ENCODE results near the gene SMCO2. TPM values are rescaled to one million over a fixed set of nuclear protein-coding genes. Genes with fewer than 3 reads are reported as not detected.

The SMCO2 gene
- total and polyA plus RNA-seq, 4 donors: not detected

DNA sequence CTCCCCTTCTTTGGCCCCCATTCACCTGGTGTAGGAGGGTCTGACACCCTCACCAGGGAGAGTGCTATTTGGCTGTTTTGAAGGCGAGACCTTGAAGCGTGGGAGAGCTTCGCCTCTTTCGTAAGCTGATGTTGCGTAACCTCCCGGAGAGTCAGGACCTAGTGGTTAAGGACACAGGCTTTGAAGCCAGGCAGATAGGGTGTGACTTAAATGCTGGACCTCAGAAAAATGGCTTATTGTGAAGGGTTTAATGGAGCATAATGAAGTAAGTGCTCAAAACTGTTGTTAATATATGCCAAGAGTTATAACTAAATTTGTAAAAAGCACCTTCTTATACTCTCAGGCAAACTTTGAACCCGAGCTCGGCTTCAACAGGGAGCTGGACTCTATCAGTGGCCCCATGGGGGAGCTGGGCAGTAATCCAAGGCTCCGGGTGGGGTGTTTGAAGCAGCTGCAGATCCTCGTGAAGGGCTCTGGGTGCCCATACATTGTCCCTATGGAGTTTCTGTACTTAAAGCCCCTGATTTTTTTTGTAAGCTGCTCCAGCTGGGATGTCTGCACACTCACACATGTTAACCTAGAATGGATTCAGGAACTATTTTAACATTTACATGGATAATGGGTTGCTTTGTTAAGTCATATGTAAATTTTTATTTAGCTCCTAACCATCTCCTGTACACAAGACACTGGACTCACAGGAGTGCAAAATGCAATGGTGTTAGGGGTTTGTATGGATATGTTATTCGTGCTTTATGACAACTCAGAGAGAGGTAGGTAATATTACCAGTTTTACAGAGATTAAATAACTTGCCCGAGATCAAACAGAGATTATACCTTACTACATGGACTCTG, 103.5 kb downstream of the SMCO2 start (continued):
- TF ChIP-seq ZBTB33 (IDR thresholded peaks at IDR 0.05) (peak; percentile 50), RAD21 (IDR thresholded peaks at IDR 0.05) (peak in 1 of 2 donors; percentile 56), GABPA (IDR thresholded peaks at IDR 0.05 in 1 of 2, conservative IDR thresholded peaks at IDR 0.05 in 1 of 2) (no peak), HNF4G (IDR thresholded peaks at IDR 0.05) (no peak)
- TF ChIP-seq, protein P1, sequence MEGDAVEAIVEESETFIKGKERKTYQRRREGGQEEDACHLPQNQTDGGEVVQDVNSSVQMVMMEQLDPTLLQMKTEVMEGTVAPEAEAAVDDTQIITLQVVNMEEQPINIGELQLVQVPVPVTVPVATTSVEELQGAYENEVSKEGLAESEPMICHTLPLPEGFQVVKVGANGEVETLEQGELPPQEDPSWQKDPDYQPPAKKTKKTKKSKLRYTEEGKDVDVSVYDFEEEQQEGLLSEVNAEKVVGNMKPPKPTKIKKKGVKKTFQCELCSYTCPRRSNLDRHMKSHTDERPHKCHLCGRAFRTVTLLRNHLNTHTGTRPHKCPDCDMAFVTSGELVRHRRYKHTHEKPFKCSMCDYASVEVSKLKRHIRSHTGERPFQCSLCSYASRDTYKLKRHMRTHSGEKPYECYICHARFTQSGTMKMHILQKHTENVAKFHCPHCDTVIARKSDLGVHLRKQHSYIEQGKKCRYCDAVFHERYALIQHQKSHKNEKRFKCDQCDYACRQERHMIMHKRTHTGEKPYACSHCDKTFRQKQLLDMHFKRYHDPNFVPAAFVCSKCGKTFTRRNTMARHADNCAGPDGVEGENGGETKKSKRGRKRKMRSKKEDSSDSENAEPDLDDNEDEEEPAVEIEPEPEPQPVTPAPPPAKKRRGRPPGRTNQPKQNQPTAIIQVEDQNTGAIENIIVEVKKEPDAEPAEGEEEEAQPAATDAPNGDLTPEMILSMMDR (IDR thresholded peaks at IDR 0.05; ENCODE audit: low read depth, low read length, missing input control): no peak

- no peaks in the 10 kb centered on the region for H3K36me3 ChIP-seq (ENCODE audit: control insufficient read depth in 4 of 4, insufficient read depth in 3 of 4, low read depth in 1 of 4, low read length in 3 of 4)
- H3K27ac ChIP-seq (ENCODE audit: low read depth in 1 of 2, low read length in 2 of 2): peak overlapping the region; percentile 78 to 90
- 36% methylated on average over 4 of the region's 4 CpGs for WGBS
- H3K9me3 ChIP-seq (ENCODE audit: control insufficient read depth in 4 of 4, low read length in 3 of 4): no peaks in the 10 kb centered on the region
- H3K27me3 ChIP-seq (ENCODE audit: control insufficient read depth in 4 of 4, insufficient read depth in 4 of 4, low read length in 3 of 4): no peaks in the 10 kb centered on the region
- peak overlapping the region; percentile 11 to 21 for H3K9ac ChIP-seq (ENCODE audit: low read depth in 1 of 2, low read length in 2 of 2)
- no peak for DNase-seq (ENCODE audit: low spot score)
- H3K4me1 ChIP-seq (ENCODE audit: control insufficient read depth in 4 of 4, insufficient read depth in 4 of 4, low read length in 3 of 4): peaks cover 27 to 77% (median 60%) of the 10 kb centered on the region in 4 donors
- TF ChIP-seq, protein P1 (IDR thresholded peaks at IDR 0.05; ENCODE audit: low read depth, low read length, missing input control): no peak
- TF ChIP-seq JUND (IDR thresholded peaks at IDR 0.05) (no peak), ZBTB33 (IDR thresholded peaks at IDR 0.05) (no peak), FOXA2 (IDR thresholded peaks at IDR 0.05) (no peak), TAF1 (conservative IDR thresholded peaks at IDR 0.05) (no peak), HNF4A (conservative IDR thresholded peaks at IDR 0.05) (no peak), MAX (IDR thresholded peaks at IDR 0.05) (no peak), RAD21 (IDR thresholded peaks at IDR 0.05) (no peak), YY1 (IDR thresholded peaks at IDR 0.05) (no peak), NR2F2 (IDR thresholded peaks at IDR 0.05) (no peak), FOXA1 (IDR thresholded peaks at IDR 0.05) (no peak), GABPA (IDR thresholded peaks at IDR 0.05 in 1 of 2, conservative IDR thresholded peaks at IDR 0.05 in 1 of 2) (no peak), HNF4G (IDR thresholded peaks at IDR 0.05) (no peak)
- TF ChIP-seq, protein P2, sequence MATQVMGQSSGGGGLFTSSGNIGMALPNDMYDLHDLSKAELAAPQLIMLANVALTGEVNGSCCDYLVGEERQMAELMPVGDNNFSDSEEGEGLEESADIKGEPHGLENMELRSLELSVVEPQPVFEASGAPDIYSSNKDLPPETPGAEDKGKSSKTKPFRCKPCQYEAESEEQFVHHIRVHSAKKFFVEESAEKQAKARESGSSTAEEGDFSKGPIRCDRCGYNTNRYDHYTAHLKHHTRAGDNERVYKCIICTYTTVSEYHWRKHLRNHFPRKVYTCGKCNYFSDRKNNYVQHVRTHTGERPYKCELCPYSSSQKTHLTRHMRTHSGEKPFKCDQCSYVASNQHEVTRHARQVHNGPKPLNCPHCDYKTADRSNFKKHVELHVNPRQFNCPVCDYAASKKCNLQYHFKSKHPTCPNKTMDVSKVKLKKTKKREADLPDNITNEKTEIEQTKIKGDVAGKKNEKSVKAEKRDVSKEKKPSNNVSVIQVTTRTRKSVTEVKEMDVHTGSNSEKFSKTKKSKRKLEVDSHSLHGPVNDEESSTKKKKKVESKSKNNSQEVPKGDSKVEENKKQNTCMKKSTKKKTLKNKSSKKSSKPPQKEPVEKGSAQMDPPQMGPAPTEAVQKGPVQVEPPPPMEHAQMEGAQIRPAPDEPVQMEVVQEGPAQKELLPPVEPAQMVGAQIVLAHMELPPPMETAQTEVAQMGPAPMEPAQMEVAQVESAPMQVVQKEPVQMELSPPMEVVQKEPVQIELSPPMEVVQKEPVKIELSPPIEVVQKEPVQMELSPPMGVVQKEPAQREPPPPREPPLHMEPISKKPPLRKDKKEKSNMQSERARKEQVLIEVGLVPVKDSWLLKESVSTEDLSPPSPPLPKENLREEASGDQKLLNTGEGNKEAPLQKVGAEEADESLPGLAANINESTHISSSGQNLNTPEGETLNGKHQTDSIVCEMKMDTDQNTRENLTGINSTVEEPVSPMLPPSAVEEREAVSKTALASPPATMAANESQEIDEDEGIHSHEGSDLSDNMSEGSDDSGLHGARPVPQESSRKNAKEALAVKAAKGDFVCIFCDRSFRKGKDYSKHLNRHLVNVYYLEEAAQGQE (IDR thresholded peaks at IDR 0.05): no peak
- H3K4me3 ChIP-seq (ENCODE audit: low read depth in 1 of 3, low read length in 3 of 3): no peak overlapping the region
Measured at GRCh38 chr12:27550653-27550975, 104.1 kb downstream of the SMCO2 start.

Data from liver (tissue), 9 donors.